GM04504 (cell line): Measurements from ENCODE around the gene KCNK7.

Experiments
- DNase-seq: peaks from one replicate; pipeline ENCODE4 v3.0.0-alpha.2; 2012; ENCODE audit warnings: low read depth

KCNK7 gene

DNA sequence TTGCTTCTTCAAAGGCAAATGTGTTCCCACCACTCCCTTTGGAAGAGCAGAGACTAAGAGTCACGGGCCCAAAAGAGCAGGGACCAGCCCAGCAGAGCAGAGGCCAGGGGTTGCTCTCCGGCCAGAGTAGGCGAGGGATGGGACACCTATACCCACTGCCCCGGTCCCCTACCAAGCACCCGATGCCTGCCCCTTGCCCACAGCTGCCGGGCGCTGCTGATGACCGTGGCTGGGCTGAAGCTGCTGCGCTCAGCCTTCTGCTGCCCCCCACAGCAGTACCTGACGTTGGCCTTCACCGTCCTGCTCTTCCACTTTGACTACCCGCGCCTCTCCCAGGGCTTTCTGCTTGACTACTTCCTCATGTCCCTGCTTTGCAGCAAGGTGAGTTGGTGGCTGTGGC, 31.6 kb upstream of the KCNK7 start:
- no peak for DNase-seq

DNA sequence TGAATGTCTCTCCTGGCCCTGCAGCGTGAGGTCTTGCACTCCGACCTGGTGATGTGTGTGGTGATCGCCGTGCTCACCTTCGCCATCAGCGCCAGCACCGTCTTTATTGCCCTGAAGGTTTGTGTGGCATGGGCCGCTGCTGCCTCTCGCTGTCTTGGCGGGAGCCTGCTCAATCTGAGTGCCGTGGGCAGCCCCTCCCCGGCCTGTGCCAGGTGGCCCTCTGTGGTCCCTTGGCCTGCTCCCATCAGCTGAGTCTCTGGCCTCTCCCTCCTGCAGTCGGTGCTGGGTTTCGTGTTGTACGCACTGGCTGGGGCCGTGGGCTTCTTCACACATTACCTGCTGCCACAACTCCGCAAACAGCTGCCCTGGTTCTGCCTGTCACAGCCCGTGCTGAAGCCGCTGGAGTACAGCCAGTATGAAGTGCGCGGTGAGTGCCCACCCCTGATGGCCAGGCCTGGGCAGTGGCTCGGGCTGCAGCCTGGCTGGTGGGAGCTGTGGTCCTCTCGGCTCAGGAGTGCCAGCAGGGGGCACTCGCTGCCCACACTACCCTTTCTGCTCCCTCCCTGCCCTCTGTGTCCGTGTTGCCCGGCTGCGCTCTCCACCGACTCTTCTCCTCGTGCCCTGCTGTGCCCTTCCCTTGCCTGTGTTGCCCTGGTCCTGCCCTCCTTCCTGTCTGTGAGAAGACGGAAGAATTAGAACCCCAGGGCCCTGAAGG, 30.2 kb upstream of the KCNK7 start:
- no peak for DNase-seq

DNA sequence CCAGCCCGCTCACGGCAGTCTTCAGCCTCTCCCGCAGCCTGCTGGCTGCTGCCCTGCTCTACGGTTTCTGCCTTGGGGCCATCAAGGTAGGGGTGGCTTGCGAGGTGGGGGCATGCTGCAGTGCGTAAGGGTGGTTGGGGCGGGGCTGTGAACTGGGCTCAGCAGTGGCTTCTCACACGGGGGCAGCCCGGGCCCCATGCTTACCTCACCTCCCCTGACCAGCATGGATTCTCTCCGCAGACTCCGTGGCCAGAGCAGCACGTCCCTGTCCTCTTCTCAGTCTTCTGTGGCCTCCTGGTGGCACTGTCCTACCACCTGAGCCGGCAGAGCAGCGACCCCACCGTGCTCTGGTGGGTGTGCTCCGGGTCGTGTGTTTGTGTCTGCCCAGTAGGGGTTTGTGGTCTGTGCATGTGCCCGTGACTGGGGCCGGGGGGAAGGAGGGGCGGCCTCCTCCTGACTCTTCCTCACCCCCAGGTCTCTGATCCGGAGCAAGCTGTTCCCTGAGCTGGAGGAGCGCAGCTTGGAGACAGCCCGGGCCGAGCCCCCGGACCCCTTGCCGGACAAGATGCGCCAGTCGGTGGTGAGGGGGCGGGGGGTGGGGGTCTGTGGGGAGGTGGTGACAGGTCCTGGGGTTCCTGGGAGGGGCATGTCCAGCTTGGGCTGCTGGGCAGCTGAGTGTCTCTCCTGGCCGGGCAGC, 29.5 kb upstream of the KCNK7 start:
- DNase-seq: no peak

DNA sequence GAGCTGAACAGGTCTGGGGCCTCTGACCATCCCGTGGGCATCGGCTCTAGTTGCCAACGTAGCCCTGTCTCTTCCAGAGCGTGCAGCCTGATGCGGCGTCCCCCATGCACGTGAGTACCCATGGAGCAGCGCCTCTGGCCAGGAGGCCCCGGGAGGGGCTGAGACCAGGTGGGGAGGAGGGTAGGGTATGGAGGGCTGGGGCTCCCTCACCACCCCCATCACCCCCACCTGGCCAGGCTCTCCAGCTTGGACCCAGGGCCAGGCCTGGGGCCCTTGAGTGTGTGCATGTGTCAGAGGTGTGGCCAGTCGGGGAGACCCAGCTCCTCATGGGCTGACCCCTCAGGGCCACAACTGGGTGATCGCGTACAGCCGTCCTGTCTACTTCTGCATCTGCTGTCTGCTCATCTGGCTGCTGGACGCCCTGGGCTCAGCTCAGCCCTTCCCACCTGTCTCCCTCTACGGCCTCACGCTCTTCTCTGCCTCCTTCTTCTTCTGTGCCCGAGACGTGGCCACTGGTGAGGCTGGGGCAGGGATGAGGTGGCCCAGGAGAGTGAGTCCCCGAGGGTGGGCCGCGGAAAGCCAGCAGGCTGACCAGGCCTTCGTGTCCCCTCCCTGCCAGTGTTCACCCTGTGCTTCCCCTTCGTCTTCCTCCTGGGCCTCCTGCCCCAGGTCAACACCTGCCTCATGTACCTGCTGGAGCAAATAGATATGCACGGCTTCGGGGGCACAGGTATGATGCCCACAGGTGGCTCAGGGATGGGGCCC, 28.4 kb upstream of the KCNK7 start:
- no peak for DNase-seq

DNA sequence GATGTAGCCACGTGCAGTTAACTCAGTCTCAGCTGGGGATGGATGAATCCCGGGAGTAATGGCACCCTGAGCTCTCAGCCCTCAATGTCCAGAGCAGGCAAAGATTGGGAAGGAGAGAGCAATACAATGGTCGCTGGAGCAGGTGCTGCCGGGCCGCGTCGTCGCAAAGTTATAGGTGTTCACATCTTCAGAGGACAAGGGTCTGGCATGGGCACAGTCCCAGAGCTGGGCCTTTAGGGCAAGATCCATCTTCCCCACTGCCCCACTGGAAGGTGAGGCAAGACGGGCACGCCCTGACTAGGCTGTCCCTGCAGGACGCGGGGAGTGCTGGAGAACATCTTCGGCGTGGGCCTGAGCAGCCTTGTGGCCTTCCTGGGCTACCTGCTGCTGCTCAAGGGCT, 27.6 kb upstream of the KCNK7 start:
- DNase-seq: no peak

DNA sequence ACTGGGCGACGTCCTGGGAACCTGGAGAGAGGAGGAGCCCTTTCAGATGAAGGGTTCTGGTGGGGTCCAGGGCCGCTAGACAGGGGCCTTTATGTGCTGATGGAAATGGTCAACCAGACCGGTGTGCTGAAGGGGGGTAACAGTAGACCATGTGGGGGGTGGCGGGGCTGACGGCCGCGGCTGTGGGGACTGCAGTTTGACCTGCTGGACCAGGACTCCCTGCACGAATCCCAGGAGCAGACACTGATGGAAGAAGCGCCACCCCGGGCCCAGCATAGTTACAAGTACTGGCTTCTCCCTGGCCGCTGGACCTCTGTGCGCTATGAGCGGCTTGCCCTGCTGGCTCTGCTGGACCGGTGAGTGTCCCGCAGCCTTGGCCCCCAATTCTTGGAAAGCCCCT, 26.4 kb upstream of the KCNK7 start:
- no peak for DNase-seq

DNA sequence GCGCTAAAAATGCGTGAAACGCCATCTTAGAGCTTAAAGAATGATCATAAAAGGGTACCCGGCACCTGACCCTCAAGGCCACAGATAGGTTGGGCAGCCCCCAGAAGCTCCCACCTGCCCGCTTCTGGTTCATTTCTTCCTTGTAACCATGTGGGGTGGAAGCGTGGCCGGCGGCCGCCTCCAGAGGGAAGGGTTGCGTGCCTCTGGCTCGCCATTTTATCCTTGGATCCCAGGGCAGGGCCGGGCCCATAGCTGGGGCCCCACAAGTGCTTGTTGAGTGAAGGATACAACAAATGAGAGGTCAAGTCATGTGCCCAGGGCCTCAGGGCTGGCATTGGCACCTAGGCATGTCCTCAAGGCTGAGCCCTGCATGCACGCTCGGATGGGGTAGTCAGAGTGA, 25.9 kb upstream of the KCNK7 start:
- no peak for DNase-seq

DNA sequence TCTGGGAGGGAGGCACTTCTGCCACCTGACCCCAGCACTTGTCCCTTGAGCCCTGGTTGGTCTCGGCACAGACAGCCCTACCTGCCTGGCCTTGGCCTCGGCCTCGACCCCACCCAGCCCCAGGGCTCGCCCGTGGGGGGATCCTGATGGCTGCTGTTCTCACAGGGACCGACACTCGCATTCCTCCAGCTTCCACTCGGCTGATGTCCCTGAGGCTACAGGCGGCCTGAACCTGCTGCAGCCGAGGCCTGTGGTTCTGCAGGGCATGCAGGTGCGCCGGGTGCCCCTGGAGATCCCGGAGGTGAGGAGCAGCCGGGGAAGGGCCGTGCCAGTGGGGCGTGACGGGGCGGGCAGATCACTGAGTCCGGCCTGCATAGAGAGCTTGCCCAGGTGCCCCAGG, 25.1 kb upstream of the KCNK7 start:
- DNase-seq: no peak

DNA sequence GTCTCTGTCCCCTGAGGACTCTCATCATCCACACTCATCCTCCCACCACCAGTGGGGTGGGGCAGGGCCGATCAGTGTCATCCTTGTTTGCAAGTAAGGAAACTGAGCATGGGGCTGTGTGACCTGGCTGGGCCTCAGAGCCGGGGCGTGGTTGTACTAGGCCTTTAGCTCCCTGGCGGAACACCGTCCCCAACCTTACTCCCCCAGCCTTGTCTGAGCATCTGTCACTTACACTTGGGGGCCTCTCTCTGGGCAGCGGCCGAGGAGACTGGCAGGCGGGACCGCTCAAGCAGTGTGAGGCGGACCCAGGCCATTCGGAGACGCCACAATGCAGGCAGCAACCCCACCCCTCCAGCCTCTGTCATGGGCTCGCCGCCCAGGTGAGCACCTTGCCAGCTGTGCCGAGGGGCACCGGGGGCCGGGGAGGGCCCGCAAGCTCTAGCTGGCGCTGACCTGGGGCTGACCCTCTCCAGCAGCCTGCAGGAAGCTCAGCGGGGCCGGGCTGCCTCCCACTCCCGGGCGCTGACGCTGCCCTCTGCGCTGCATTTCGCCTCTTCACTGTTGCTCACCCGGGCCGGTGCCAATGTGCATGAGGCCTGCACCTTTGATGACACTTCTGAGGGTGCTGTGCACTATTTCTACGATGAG, 23.8 kb upstream of the KCNK7 start:
- no peak for DNase-seq

DNA sequence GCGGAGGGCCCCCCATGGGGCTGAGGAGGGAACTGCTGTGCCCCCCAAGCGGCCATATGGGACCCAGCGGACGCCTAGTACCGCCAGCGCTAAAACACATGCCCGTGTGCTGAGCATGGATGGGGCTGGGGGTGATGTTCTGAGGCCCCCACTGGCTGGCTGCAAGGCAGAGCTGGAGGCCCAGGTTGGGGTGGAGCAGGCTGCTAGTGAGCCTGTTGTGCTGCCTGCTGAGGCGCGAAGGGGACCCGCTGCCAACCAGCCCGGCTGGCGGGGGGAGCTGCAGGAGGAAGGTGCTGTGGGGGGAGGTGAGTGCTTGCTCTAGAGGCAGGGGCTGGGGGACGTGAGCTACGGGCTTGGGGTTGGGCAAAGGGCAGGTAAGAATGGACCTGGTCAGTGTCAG, 23.2 kb upstream of the KCNK7 start:
- DNase-seq: no peak

DNA sequence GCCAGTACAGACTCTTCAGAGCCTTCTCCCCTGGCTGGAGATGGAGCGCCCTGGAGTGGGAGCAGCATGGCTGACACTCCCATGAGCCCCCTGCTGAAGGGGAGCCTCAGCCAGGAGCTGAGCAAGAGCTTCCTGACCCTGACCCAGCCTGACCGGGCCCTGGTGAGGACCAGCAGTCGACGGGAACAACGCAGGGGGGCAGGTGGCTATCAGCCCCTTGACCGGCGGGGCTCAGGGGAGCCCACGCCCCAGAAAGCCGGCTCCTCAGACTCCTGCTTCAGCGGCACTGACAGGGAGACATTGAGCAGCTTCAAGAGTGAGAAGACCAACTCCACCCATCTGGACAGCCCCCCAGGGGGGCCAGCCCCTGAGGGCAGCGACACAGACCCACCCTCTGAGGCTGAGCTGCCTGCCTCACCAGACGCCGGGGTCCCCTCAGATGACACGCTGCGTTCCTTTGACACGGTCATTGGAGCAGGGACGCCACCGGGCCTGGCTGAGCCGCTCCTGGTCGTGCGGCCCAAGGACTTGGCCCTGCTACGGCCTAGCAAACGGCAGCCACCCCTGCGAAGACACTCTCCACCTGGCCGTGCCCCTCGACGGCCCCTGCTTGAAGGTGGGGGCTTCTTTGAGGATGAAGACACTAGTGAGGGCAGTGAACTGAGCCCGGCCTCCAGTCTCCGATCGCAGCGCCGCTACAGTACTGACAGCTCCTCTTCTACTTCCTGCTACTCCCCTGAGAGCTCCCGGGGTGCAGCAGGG, 22.6 kb upstream of the KCNK7 start:
- DNase-seq: no peak

DNA sequence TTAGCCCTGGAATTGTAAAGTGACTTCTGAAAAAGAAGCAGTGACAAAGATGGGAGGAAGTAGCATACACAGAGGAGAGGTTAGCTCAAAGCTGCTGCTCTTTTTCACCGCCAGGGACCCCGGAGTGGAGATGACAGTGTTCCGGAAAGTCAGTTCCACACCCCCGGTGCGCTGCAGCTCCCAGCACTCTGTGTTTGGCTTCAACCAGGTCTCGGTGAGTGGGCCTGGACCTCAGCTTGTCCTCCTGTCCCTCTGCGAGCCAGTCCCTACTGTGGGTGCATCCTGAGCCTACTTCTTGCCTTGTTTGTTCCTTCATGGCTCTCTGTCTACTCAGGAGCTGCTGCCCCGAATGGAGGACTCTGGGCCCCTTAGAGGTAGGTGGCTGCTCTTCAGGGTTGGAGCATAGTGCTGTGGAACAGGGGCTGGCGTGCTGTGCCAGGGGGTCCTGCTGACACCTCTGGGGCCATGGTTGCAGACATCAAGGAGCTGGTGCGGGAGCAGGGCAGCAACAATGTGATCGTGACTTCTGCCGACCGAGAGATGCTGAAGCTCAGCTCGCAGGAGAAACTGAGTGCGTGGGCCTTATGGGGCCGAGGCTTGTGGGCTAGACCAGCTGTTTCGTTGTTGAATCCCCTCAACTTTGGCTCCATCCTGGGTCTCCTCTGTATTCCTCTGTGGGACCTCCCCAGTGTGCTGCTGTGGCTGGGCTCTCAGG, 21.7 kb upstream of the KCNK7 start:
- no peak for DNase-seq

DNA sequence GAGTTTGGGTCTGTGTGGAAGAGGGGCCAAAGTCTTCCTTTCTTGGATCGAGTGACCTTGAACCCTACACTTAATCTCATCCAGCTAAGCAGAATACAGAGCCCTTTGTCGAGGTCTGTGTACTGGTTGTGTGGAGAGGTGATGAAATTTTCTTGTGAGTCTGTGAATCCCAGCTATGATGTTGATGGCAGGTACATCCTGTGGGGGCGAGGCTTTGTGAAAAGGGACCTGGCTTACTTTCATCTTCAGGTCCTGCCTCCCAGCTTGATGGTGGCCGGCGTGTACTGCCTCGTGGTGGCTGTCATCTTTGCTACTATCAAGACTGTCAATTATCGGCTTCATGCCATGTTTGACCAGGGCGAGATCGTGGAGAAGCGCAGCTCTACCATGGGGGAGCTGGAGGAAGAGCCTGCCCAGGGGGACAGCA, 21.0 kb upstream of the KCNK7 start:
- no peak for DNase-seq

DNA sequence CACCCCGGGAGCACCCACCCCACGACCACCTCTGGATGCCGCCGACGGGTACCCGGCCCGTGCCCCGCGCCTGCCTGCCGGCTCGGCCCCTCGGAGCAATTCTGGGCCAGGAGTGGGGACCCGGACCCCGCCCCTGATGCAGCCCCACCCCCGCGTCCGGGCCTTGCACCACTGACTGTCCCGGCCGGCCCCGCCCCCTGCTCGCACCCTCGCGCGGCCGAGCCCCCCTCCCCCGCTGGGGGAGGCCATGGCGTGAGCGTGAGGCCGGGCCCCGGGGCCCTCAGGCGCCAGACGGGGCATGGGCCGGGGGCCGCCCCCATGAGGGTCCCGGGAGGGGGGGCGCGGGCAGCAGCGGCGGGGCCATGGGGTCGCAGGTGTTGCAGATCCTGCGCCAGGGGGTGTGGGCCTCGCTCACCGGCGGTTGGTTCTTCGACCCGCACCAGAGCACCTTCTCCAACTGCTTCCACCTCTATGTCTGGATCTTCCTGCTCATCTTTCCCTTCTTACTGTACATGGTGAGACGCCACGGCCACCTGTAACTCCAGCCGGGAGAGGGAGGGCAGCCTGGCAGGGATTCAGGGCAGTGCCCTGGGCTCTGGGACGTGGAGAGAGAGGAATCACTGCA, 20.5 kb upstream of the KCNK7 start:
- DNase-seq: no peak

DNA sequence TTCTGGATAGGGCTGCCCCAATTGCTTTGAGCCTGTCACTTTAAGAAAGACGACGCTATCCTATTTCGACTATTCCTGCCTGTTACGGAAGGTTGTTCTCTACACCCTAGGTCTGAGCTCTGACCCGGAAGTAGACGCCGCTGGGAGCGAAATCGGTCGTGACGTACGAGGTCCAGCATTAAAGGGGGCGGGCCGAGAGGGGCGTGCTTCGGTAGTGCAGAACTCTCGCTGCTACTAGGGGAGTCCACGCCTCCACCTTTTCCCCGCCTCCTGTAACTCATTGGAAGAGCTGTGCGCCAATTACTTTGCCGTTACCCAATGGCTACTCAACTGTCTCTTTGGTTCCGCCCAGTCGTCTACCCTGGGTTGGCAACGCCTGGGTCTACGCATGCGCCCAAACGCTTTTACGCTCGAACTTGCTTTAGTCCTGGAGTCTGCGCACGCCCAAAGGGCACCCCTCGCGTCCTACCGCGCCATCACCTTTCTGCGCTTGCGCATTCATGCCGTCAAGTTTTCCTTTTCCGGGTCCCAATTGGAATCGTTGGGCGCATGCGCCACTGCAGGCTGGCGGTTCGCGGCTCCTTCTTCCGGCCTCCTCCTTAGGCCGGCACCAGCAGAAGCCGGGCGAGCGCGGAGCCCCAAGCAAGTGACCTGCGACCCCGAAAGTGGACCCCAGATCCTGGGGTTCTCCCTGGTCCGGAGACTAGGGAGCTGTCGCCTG, 19.8 kb upstream of the KCNK7 start, which contains the start of gene PCNX3:
PCNX3 (plus strand) TSS at position 548 of the 721 bp plus-strand sequence. CDS start 536 bp downstream, outside the sequence.
- DNase-seq: peak; percentile 100

DNA sequence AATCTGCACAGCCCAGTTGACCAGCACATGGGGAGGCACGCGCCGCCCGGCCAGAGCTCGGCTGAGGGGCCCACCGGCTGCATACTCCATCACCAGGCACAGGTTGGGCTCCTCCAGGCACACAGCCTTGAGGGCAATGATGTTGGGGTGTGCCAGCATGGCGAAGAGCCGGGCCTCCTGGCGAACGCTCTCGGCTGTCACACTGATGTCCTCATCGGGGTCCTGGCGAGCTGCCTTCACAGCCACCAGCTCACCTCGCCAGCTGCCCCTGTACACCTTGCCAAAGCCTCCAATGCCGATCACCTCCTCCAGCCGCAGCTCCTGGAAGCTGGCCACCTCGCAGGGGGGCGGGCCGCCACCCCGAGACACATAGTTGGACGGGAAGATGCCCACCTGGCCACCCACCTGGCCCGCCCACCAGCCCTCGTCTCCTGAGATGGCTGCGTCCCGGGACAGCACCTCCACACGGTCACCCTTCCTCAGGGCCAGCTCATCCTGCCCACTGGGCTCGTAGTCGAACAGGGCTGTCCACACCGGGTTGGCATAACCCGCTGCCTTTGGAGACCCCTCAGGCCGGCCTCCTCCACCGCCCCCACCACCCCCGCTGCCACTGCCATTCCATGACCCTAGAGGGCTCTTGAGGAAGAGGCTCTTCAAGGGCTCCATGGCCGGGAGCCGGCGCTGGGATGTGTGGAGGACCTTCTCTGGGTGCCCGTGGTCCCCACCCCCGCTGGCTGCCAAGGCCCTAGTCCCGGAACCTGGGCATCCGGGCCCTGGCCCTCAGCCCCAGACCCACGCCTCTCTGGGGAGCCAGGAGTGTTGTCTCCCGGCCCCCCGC, 17.7 kb upstream of the KCNK7 start:
- DNase-seq: no peak

DNA sequence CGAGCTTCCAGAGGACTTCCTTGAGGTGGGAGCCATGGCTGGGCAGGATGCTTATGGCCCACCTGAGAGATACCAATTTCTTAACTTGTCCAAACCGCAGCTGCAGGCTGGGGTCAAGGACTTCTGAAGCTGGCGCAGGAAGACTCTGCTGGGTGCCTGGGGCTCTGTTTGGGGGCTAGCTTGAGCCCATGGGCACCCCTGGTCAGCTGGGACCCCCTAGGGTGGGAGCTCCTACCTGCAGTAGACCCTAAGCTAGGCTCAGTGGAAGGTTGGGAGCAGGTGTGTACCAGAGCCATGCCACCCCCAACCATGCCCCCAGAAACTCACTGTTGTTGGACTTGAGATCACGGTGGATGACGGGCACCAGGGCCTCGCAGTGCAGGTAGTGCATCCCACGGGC, 17.1 kb upstream of the KCNK7 start:
- no peak for DNase-seq

DNA sequence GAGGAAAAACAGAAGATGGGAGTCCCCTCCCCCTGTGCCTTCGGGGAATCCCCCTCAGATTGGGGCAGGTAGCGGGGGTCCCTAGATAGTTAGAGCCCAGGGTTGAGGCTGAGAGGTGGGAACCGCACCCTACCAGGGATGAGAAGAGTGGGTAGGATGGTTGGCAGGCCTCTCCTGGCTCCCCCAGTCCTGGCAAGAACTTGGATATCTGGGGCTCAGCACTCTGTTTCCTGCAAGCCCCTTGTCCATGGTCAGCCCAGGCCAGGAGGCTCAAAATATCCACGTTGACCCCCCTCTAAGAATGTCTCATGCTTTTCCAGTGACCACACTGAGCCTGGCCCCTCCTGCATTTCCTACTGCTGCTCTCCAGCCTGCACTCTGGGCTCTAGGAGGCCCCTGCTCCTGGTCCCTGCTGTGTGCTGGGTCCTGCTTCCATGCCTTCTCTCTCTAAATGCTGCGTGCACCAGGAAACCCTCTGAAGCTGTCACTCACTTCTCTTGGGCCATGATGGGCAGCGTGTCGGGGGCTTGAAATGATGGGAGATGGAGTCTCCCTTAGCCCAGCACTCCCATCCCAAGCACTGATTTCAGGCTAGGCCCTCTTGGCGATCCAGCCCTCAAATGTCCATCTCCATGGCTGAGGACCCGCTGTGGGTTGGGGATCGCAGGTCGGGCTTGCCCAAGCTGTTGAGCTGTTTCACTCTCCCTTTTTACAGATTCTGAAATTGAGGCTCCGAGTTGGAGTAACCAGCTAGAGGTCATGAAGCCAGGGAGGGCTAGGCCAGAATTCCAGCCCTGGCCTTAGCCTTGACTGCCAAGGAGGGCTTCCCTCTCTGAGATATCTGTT, 16.4 kb upstream of the KCNK7 start:
- no peak for DNase-seq
